Mesothelial cell of epicardium (in vitro differentiated cells): ENCODE results near the gene LRRC53. TPM values are rescaled to one million over a fixed set of nuclear protein-coding genes. Genes with fewer than 3 reads are reported as not detected.

Source experiments
- DNase-seq, 2 experiments: peaks; one replicate each; pipeline ENCODE4 v3.0.0; 2021; ENCODE audit warnings: low spot score in 2 of 2; ENCODE audit not compliant: unreplicated experiment in 2 of 2
- H3K27ac Mint-ChIP-seq: 2 replicates; pipeline ENCODE4 v1.8.0; 2021; ENCODE audit warnings: mixed read lengths
- H3K27me3 Mint-ChIP-seq: 2 replicates; pipeline ENCODE4 v1.8.0; 2021; ENCODE audit warnings: low read depth, mixed read lengths
- H3K36me3 Mint-ChIP-seq: 2 replicates; pipeline ENCODE4 v1.8.0; 2021; ENCODE audit warnings: mixed read lengths
- H3K4me1 Mint-ChIP-seq: 2 replicates; pipeline ENCODE4 v1.8.0; 2021; ENCODE audit warnings: mixed read lengths
- H3K4me3 Mint-ChIP-seq: 2 replicates; pipeline ENCODE4 v1.8.0; 2021; ENCODE audit warnings: mild to moderate bottlenecking, moderate library complexity, mixed read lengths
- H3K9me3 Mint-ChIP-seq: 2 replicates; pipeline ENCODE4 v1.8.0; 2021; ENCODE audit warnings: mixed read lengths
- CTCF ChIP-seq: fragments of 200-600 bp; sonication (generic); IDR thresholded peaks from one replicate; pipeline ENCODE4 v1.5.0; 2021; ENCODE audit warnings: antibody characterized with exemption; ENCODE audit not compliant: unreplicated experiment
- total RNA-seq: library from RNA; stranded (reverse); gene quantifications from 3 replicates; pipeline ENCODE4 v1.2.1, GENCODE V29; 2021

LRRC53 gene
- total RNA-seq, 1 donor from 2014 or later = not detected

GRCh38 chr1:74431531-74431930, 80.9 kb downstream of the LRRC53 start:
- Mint-ChIP-seq H3K27me3 (peaks cover 17% of the 10 kb centered on the region), H3K36me3 (no peaks in the 10 kb centered on the region), H3K4me1 (peaks cover 14% of the 10 kb centered on the region), H3K9me3 (no peaks in the 10 kb centered on the region), H3K27ac (no peak overlapping the region), H3K4me3 (no peak overlapping the region)
- DNase-seq = no peak
- no peak for TF ChIP-seq CTCF

GRCh38 chr1:74430342-74430934, 82.0 kb downstream of the LRRC53 start:
- DNase-seq = no peak
- Mint-ChIP-seq H3K4me3 (no peak overlapping the region), H3K27me3 (peaks cover 19% of the 10 kb centered on the region), H3K36me3 (no peaks in the 10 kb centered on the region), H3K9me3 (no peaks in the 10 kb centered on the region), H3K4me1 (peaks cover 21% of the 10 kb centered on the region), H3K27ac (no peak overlapping the region)
- TF ChIP-seq CTCF = no peak

GRCh38 chr1:74429580-74429979, 82.8 kb downstream of the LRRC53 start:
- Mint-ChIP-seq H3K27ac (no peak overlapping the region), H3K27me3 (peaks cover 22% of the 10 kb centered on the region), H3K9me3 (no peaks in the 10 kb centered on the region), H3K4me3 (no peak overlapping the region), H3K4me1 (peaks cover 22% of the 10 kb centered on the region), H3K36me3 (no peaks in the 10 kb centered on the region)
- DNase-seq = no peak
- TF ChIP-seq CTCF = no peak

GRCh38 chr1:74427681-74428080, 84.7 kb downstream of the LRRC53 start:
- H3K9me3 Mint-ChIP-seq = no peaks in the 10 kb centered on the region
- H3K36me3 Mint-ChIP-seq = no peaks in the 10 kb centered on the region
- TF ChIP-seq CTCF = no peak
- DNase-seq = no peak
- peaks cover 20% of the 10 kb centered on the region for H3K27me3 Mint-ChIP-seq
- H3K4me3 Mint-ChIP-seq = no peak overlapping the region
- peaks cover 13% of the 10 kb centered on the region for H3K4me1 Mint-ChIP-seq
- H3K27ac Mint-ChIP-seq = no peak overlapping the region

- H3K36me3 Mint-ChIP-seq = no peaks in the 10 kb centered on the region
- H3K27me3 Mint-ChIP-seq = peaks cover 17% of the 10 kb centered on the region
- no peak for TF ChIP-seq CTCF
- H3K27ac Mint-ChIP-seq = no peak overlapping the region
- no peak overlapping the region for H3K4me3 Mint-ChIP-seq
- H3K4me1 Mint-ChIP-seq = peaks cover 18% of the 10 kb centered on the region
- H3K9me3 Mint-ChIP-seq = no peaks in the 10 kb centered on the region
- no peak for DNase-seq
Observed at GRCh38 chr1:74426208-74426937, 86.0 kb downstream of the LRRC53 start.
